Effector memory CD8-positive, alpha-beta T cell (primary cell): ENCODE measurements around the gene SCGN.

Experiments
- ATAC-seq: fragments of 150-1000 bp; cut with Tn5 transposase; replicated peaks from 2 replicates; pipeline ENCODE4 v1.10.0; 2021; ENCODE audit warnings: mild to moderate bottlenecking, moderate library complexity
- DNase-seq, 3 experiments: peaks; one replicate each; pipeline ENCODE4 v3.0.0; 2021
- H3K27ac Mint-ChIP-seq, 2 donors: one replicate each; pipeline ENCODE4 v1.8.0; 2022; ENCODE audit warnings: mild to moderate bottlenecking in 2 of 2, mixed read lengths in 2 of 2, moderate library complexity in 2 of 2
- H3K27me3 Mint-ChIP-seq, 2 donors: one replicate each; pipeline ENCODE4 v1.8.0; 2022; ENCODE audit warnings: mixed read lengths in 2 of 2
- H3K36me3 Mint-ChIP-seq: one replicate; pipeline ENCODE4 v1.8.0; 2022; ENCODE audit warnings: mild to moderate bottlenecking, moderate library complexity, mixed read lengths; ENCODE audit not compliant: insufficient read depth
- H3K4me1 Mint-ChIP-seq, 2 donors: one replicate each; pipeline ENCODE4 v1.8.0; 2022; ENCODE audit warnings: low read depth in 2 of 2, mixed read lengths in 2 of 2
- H3K4me3 Mint-ChIP-seq, 2 donors: one replicate each; pipeline ENCODE4 v1.8.0; 2022; ENCODE audit warnings: mild to moderate bottlenecking in 2 of 2, mixed read lengths in 2 of 2, moderate library complexity in 2 of 2
- H3K9me3 Mint-ChIP-seq, 2 donors: one replicate each; pipeline ENCODE4 v1.8.0; 2022; ENCODE audit warnings: mixed read lengths in 2 of 2

SCGN gene

DNA sequence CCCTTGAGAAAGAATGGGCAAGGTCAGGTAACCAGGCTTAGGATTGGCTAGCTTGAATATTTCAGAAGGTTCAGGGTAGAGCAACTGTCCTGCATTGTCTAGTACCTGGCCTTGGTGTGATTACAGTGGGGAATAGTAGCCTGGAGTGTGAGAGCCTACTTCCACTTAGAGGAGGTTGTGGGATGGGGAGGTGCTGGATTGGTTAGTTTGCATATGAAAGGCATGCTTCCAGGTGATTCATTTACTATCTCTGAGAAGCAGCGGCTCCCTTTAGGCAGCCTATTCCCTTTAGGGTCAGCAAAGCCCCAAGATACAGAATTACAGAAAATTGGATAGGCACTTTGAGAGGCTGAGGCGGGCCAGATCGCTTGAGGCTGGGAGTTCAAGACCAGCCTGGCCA is 25.0 kb upstream of the SCGN start:
- Mint-ChIP-seq H3K4me3 (no peak overlapping the region), H3K27ac (no peak overlapping the region), H3K4me1 (no peaks in the 10 kb centered on the region), H3K27me3 (peaks cover 56 to 64% of the 10 kb centered on the region in 2 donors), H3K36me3 (no peaks in the 10 kb centered on the region), H3K9me3 (no peaks in the 10 kb centered on the region)
- no peak for DNase-seq
- no peak for ATAC-seq

DNA sequence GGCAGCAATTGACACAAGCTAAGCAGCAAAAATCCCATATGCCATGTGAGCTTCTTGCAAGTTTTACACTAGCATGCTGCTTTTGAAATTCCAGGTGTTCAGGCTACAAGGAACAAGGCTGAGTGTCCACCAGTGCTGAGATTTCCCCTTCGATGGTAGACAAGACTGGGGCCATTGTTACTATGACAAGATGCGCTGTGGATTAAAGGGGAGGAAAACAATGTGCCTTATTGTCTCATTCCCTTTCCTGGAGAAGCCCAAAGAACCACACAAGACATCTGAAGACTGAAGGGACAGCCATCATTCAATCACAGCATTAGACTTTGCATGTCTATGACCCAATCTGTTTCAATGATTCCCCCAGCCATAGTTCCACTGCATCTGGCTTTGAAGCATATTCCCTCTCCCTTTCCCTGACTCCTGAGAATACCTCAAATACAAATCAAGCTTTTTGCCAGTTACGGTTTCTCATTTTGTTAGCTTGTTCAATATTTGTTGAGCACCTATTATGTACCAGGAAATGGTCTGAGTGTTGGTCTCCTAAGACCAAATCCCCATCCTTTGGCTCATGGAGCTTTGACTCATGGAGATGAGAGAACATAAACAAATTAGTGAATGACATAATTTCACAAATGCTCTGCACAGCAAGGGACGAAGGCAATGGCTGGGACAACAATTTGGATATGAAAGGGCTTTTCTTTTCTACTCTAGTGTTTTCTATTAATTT is 23.4 kb upstream of the SCGN start:
- H3K36me3 Mint-ChIP-seq: no peaks in the 10 kb centered on the region
- peaks cover 63 to 78% of the 10 kb centered on the region in 2 donors for H3K27me3 Mint-ChIP-seq
- H3K27ac Mint-ChIP-seq: no peak overlapping the region
- no peaks in the 10 kb centered on the region for H3K4me1 Mint-ChIP-seq
- H3K4me3 Mint-ChIP-seq: no peak overlapping the region
- no peaks in the 10 kb centered on the region for H3K9me3 Mint-ChIP-seq
- no peak for ATAC-seq
- DNase-seq: no peak

DNA sequence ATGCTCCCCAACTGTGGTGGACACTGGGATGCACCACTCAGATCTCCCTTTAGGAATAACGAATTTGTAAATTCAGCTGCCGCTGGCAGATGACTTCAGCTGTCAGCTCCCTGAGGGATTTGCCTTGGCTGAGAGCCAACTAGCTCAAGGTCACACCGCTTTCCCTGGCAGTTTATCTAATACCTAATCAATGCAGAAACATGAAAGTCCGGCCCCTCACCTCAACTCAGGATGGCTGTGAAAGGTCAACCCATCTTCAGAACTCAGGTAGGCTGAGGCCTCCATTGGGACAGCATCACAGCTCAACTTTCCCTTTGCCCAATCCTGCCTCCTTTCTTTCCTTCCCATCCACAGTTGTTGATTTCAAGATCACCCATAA is 22.8 kb upstream of the SCGN start:
- H3K9me3 Mint-ChIP-seq: no peaks in the 10 kb centered on the region
- no peaks in the 10 kb centered on the region for H3K36me3 Mint-ChIP-seq
- H3K27ac Mint-ChIP-seq: no peak overlapping the region
- no peak overlapping the region for H3K4me3 Mint-ChIP-seq
- H3K27me3 Mint-ChIP-seq: peaks cover 69 to 82% of the 10 kb centered on the region in 2 donors
- no peaks in the 10 kb centered on the region for H3K4me1 Mint-ChIP-seq
- no peak for ATAC-seq
- DNase-seq: no peak

GRCh38 chr6:25630508-25631278 is 21.3 kb upstream of the SCGN start:
- Mint-ChIP-seq H3K4me3 (no peak overlapping the region), H3K27ac (no peak overlapping the region), H3K9me3 (no peaks in the 10 kb centered on the region), H3K27me3 (peaks cover 73 to 89% of the 10 kb centered on the region in 2 donors), H3K4me1 (no peaks in the 10 kb centered on the region), H3K36me3 (no peaks in the 10 kb centered on the region)
- DNase-seq (no peak), ATAC-seq (no peak)

DNA sequence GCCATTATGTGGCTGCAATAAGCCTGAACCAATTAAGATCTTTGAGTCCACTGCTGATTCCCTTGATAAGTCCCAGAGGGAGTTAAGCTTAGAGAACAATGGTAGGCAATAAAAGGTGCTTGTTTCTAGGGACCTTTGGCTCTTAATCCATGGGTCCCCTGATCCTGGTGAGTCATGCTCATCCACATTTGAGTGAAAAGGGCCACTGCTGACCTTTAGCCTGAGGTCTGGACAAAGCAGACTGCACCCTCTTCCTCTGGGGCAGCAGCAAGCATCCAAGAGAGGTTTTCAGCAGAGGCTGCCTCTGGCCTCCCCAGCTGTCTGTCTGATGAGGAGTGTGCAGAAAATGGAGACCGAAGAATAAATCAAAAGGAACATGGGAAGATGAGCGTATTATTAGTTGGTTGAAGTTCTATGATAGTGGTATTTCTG is 16.1 kb upstream of the SCGN start:
- Mint-ChIP-seq H3K9me3 (no peaks in the 10 kb centered on the region), H3K4me1 (no peaks in the 10 kb centered on the region), H3K27ac (no peak overlapping the region), H3K36me3 (no peaks in the 10 kb centered on the region), H3K27me3 (peaks cover 53 to 81% of the 10 kb centered on the region in 2 donors), H3K4me3 (no peak overlapping the region)
- no peak for ATAC-seq
- DNase-seq: no peak

- H3K9me3 Mint-ChIP-seq: no peaks in the 10 kb centered on the region
- H3K36me3 Mint-ChIP-seq: no peaks in the 10 kb centered on the region
- H3K27ac Mint-ChIP-seq: no peak overlapping the region
- DNase-seq (no peak), ATAC-seq (no peak)
- no peak overlapping the region for H3K4me3 Mint-ChIP-seq
- H3K27me3 Mint-ChIP-seq: peaks cover 55 to 82% of the 10 kb centered on the region in 2 donors
- H3K4me1 Mint-ChIP-seq: no peaks in the 10 kb centered on the region
Measured at GRCh38 chr6:25637211-25637610, 14.8 kb upstream of the SCGN start.

DNA sequence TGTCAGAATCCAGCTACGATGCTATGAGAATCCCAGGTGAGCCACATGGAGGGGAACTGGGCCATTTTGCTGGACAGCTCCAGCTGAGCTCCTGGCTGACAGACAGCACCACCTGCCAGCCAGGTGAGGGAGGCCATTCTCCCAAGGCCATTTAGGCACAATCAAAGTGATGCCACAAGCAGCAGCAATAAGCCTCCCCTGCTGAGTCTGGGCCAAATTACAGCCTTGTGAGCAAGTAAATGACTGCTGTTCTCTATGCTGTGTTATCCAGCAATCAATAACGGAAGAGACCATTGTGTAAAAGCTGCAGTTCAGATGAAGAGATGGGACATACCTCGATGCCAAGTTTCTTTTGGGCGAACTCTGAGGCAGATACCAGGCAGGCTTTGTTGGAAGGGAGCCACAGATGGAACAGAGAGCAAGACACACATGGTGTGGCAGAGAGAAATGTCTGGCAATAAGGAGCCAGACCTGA is 14.0 kb upstream of the SCGN start:
- Mint-ChIP-seq H3K4me3 (no peak overlapping the region), H3K27me3 (peaks cover 59 to 83% of the 10 kb centered on the region in 2 donors), H3K27ac (no peak overlapping the region), H3K9me3 (no peaks in the 10 kb centered on the region), H3K36me3 (no peaks in the 10 kb centered on the region), H3K4me1 (no peaks in the 10 kb centered on the region)
- ATAC-seq: no peak
- no peak for DNase-seq

DNA sequence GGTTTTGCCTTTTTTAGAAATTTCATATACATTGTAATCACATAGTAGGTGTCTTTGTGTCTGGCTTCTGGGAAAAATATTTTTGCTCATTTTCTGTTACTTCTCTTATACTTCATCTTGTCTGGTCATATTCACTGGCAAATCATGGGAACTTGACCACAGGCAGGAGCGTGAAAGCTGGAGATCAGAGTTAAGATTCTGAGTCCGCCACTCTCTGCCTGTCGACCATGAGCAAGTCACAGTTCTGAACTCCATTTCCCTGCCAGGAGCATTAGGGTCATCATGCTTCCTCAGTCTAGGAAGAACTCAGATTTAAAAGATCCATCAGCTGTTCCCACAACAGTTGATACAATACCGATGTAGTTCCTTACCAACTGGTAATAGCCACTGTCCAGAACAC is 12.4 kb upstream of the SCGN start:
- DNase-seq (no peak), ATAC-seq (no peak)
- Mint-ChIP-seq H3K36me3 (no peaks in the 10 kb centered on the region), H3K4me1 (no peaks in the 10 kb centered on the region), H3K4me3 (no peak overlapping the region), H3K27me3 (peaks cover 59 to 79% of the 10 kb centered on the region in 2 donors), H3K27ac (no peak overlapping the region), H3K9me3 (no peaks in the 10 kb centered on the region)

- Mint-ChIP-seq H3K4me3 (no peak overlapping the region), H3K27ac (no peak overlapping the region), H3K9me3 (no peaks in the 10 kb centered on the region), H3K36me3 (no peaks in the 10 kb centered on the region), H3K4me1 (no peaks in the 10 kb centered on the region), H3K27me3 (peaks cover 60 to 72% of the 10 kb centered on the region in 2 donors)
- DNase-seq: no peak
- ATAC-seq: no peak
Measured at GRCh38 chr6:25640446-25640845, 11.6 kb upstream of the SCGN start.

DNA sequence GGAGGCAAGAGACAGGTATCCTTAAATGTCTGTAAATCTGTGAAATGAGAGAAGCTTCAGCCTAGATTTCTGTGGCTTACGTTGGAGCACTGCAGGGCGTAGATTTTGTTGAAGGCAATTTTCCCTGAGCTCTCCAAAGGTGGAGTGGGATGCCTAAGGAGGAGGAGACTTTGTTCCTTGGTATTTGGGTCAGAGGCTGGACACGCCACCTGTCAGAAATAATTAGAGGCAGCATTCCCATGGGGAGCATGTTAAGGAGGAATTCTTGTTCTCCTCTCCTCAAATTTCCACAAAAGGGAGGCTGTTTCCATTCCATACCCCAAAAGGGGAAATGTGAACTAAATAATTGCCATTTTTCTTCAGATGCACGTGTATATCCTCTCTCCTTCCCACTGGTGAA is 11.1 kb upstream of the SCGN start:
- Mint-ChIP-seq H3K4me1 (no peaks in the 10 kb centered on the region), H3K36me3 (no peaks in the 10 kb centered on the region), H3K4me3 (no peak overlapping the region), H3K27me3 (peaks cover 60 to 72% of the 10 kb centered on the region in 2 donors), H3K27ac (no peak overlapping the region), H3K9me3 (no peaks in the 10 kb centered on the region)
- DNase-seq (no peak), ATAC-seq (no peak)

- no peak overlapping the region for H3K4me3 Mint-ChIP-seq
- no peak for ATAC-seq
- no peak for DNase-seq
- H3K27me3 Mint-ChIP-seq: peaks cover 64 to 75% of the 10 kb centered on the region in 2 donors
- H3K9me3 Mint-ChIP-seq: no peaks in the 10 kb centered on the region
- H3K27ac Mint-ChIP-seq: no peak overlapping the region
- H3K36me3 Mint-ChIP-seq: no peaks in the 10 kb centered on the region
- H3K4me1 Mint-ChIP-seq: no peaks in the 10 kb centered on the region
Measured at GRCh38 chr6:25641377-25641776, 10.6 kb upstream of the SCGN start.

DNA sequence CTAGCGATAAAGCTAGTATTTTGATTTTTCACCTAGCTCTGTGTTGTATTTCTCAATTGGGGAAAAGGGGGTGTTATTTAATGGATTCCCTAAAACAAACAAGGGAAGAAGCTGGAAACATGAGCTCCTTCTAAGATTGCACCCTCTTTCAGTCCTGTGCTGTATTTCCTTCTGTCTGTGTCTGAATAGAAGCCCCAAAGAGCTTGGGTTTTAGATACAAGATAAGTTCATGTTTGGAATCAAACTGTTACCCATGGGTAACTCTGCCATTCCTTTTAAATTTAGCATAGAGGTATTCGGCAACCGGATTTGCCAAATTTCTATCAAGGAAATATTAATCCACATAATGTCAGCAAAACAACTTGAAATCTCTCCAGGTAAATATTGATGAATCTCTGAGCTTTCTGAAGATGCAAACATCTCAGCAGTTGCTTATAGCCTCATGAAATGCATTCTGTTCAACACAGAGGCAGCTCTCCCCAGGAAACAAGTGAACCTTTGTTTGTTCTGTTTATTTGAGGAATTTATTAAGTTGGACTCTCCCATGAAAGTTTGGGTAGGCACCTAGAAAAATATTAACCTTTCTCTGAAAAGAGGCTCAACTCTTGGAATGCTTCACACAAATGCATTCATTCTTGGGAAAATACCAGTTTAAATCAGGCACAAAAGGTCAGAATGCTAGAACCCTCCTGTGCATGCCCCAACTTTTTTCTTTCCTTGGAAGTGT is 9.9 kb upstream of the SCGN start:
- Mint-ChIP-seq H3K4me1 (no peaks in the 10 kb centered on the region), H3K36me3 (no peaks in the 10 kb centered on the region), H3K27ac (no peak overlapping the region), H3K4me3 (no peak overlapping the region), H3K9me3 (no peaks in the 10 kb centered on the region), H3K27me3 (peaks cover 64 to 74% of the 10 kb centered on the region in 2 donors)
- ATAC-seq (no peak), DNase-seq (no peak)

DNA sequence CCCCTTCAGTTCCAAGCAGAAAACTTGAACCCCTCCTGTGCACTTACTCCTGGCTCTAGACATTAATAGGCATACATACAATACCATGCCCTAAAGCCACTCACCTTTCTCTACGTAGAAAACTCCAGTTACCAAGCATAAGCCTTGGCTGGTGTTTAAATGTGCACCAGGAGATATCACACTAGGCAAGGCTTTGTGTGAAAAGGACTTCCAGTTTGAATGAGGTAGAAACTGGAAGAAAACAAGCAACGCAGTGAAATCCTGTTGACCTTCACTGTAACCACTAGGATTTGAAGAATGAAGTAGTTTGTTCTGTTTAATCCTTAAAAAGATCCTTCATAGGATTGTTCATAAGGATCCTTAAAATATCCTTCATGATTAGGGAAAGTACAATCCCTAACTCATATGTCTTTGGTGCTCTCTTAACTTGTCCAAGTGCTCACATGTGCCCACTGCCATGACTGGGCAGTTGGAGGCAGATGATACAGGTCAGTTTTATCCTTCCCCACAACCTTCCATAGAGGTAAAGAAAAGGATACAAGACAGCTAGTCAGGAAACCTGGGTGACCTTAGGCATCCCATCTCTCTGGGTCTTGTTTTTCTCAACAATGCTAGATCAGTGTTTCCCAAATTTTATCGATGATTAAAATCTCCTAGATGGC is 9.2 kb upstream of the SCGN start:
- no peaks in the 10 kb centered on the region for H3K9me3 Mint-ChIP-seq
- no peak overlapping the region for H3K4me3 Mint-ChIP-seq
- H3K4me1 Mint-ChIP-seq: no peaks in the 10 kb centered on the region
- ATAC-seq: no peak
- no peak for DNase-seq
- H3K27me3 Mint-ChIP-seq: peaks cover 64 to 67% of the 10 kb centered on the region in 2 donors
- no peaks in the 10 kb centered on the region for H3K36me3 Mint-ChIP-seq
- H3K27ac Mint-ChIP-seq: no peak overlapping the region
